Coronary artery (tissue), 2 donors: ENCODE results near the gene DUSP10.

Experiments
- DNase-seq: peaks from one replicate; pipeline ENCODE4 v3.0.0-alpha.2; 2017; ENCODE audit warnings: low spot score
- H3K27ac ChIP-seq, 2 donors: fragments of 200-600 bp; sonication (generic); one replicate each; pipeline ENCODE4 v1.5.1; 2016 to 2019
- H3K4me3 ChIP-seq: fragments of 200-600 bp; sonication (generic); 2 replicates; pipeline ENCODE4 v1.5.1; 2016; ENCODE audit warnings: mild to moderate bottlenecking, moderate library complexity
- CTCF ChIP-seq: fragments of 200-600 bp; sonication (generic); IDR thresholded peaks from one replicate; pipeline ENCODE4 v1.5.1; 2019; ENCODE audit warnings: antibody characterized with exemption

The DUSP10 gene

GRCh38 chr1:221714227-221715152 is 27.4 kb downstream of the DUSP10 start:
- no peak for TF ChIP-seq CTCF
- H3K27ac ChIP-seq, result no peak overlapping the region
- no peak for DNase-seq
- H3K4me3 ChIP-seq, result no peak overlapping the region

GRCh38 chr1:221712776-221713431 is 29.0 kb downstream of the DUSP10 start:
- no peak overlapping the region for H3K4me3 ChIP-seq
- TF ChIP-seq CTCF, result no peak
- H3K27ac ChIP-seq, result peak overlapping the region in 1 of 2 donors; percentile 5
- no peak for DNase-seq

- Histone ChIP-seq H3K27ac (no peak overlapping the region), H3K4me3 (no peak overlapping the region)
- TF ChIP-seq CTCF, result no peak
- DNase-seq, result no peak
Measured at GRCh38 chr1:221712198-221712684, 29.6 kb downstream of the DUSP10 start.

GRCh38 chr1:221711656-221712055 is 30.2 kb downstream of the DUSP10 start:
- no peak overlapping the region for H3K4me3 ChIP-seq
- no peak for TF ChIP-seq CTCF
- no peak overlapping the region for H3K27ac ChIP-seq
- DNase-seq, result no peak

- DNase-seq, result no peak
- peak overlapping the region in 1 of 2 donors; percentile 10 for H3K27ac ChIP-seq
- TF ChIP-seq CTCF, result no peak
Measured at GRCh38 chr1:221711063-221711577, 30.8 kb downstream of the DUSP10 start.

GRCh38 chr1:221709854-221710253 is 32.0 kb downstream of the DUSP10 start:
- Histone ChIP-seq H3K27ac (no peak overlapping the region), H3K4me3 (no peak overlapping the region)
- TF ChIP-seq CTCF, result no peak
- no peak for DNase-seq

More at GRCh38 chr1:221711063-221711577, 30.8 kb downstream of the DUSP10 start:
- H3K4me3 ChIP-seq, result no peak overlapping the region
